Tibial nerve (tissue), 4 donors: ENCODE results near the gene PLLP. TPM values are rescaled to one million over a fixed set of nuclear protein-coding genes. Genes with fewer than 3 reads are reported as not detected.

ENCODE experiments used
- DNase-seq, 2 donors: peaks; one replicate each; pipeline ENCODE4 v3.0.0-alpha.2; 2019; ENCODE audit warnings: low spot score in 2 of 2
- H3K27ac ChIP-seq, 4 donors: fragments of 200-600 bp; sonication (generic) in 3 of 4; one replicate each; pipeline ENCODE4 v1.5.1; 2017 to 2019; ENCODE audit warnings: mild to moderate bottlenecking in 1 of 4
- H3K27me3 ChIP-seq, 2 donors: fragments of 200-600 bp; sonication (generic) in 1 of 2; one replicate each; pipeline versions ENCODE4 v1.5.1 to v1.6.0; 2017 to 2019
- H3K36me3 ChIP-seq, 3 donors: fragments of 200-600 bp; sonication (generic); one replicate each; pipeline ENCODE4 v1.5.1; 2018 to 2019
- H3K4me1 ChIP-seq, 4 donors: fragments of 200-600 bp; sonication (generic) in 3 of 4; one replicate each; pipeline ENCODE4 v1.5.1; 2017 to 2019
- H3K4me3 ChIP-seq, 4 donors: fragments of 200-600 bp; sonication (generic) in 3 of 4; one replicate each; pipeline ENCODE4 v1.5.1; 2017 to 2019; ENCODE audit warnings: mild to moderate bottlenecking in 1 of 4, moderate library complexity in 1 of 4
- H3K9me3 ChIP-seq, 4 donors: fragments of 200-600 bp; sonication (generic) in 3 of 4; one replicate each; pipeline ENCODE4 v1.5.1; 2017 to 2019
- CTCF ChIP-seq, 5 experiments: fragments of 200-600 bp in 3 of 5; fragments of 450-650 bp in 2 of 5; sonication (generic) in 3 of 5; IDR thresholded peaks; one replicate each; pipeline ENCODE4 v1.5.1; 2016 to 2019; ENCODE audit warnings: antibody characterized with exemption in 5 of 5, mild to moderate bottlenecking in 3 of 5, moderate library complexity in 2 of 5
- EP300 ChIP-seq, 2 donors: sonication (generic); formaldehyde crosslinking; IDR thresholded peaks; one replicate each; pipeline ENCODE4 v1.6.1; 2017; ENCODE audit warnings: antibody characterized with exemption in 2 of 2, mild to moderate bottlenecking in 1 of 2
- POLR2A ChIP-seq, 2 donors: fragments of 450-650 bp; IDR thresholded peaks; one replicate each; pipeline ENCODE4 v1.6.1; 2017; ENCODE audit warnings: antibody characterized with exemption in 2 of 2, mild to moderate bottlenecking in 2 of 2, moderate library complexity in 2 of 2
- WGBS, 2 donors: methylation state at CpG; one replicate each; pipeline ENCODE4 v1.1.5; 2018; 5-methylcytosine and 5-hydroxymethylcytosine counted together
- total RNA-seq, 4 donors: library from RNA; depleted of rRNA; stranded (reverse); fragments of >200 nt; gene quantifications; one replicate each; pipeline ENCODE4 v1.1.0, GENCODE V29; 2016

PLLP gene
- total RNA-seq, 4 donors from 2014 or later: 162 to 363 (median 321) TPM

- Histone ChIP-seq H3K27me3 (no peaks in the 10 kb centered on the region), H3K4me1 (peaks cover 0 to 23% (median 0%) of the 10 kb centered on the region in 4 donors), H3K4me3 (no peak overlapping the region), H3K9me3 (no peaks in the 10 kb centered on the region), H3K27ac (no peak overlapping the region), H3K36me3 (no peaks in the 10 kb centered on the region)
- no peak for DNase-seq
- 82 to 84% methylated on average over 14 of the region's 14 CpGs for WGBS, 2 donors
- no peak for TF ChIP-seq EP300 (IDR thresholded peaks at IDR 0.05)
- TF ChIP-seq CTCF (IDR thresholded peaks at IDR 0.05): no peak
- TF ChIP-seq POLR2A (IDR thresholded peaks at IDR 0.05): no peak
Measured at GRCh38 chr16:57306676-57307341, 22.3 kb upstream of the PLLP start.

- TF ChIP-seq POLR2A (IDR thresholded peaks at IDR 0.05): no peak
- TF ChIP-seq EP300 (IDR thresholded peaks at IDR 0.05): peak in 1 of 2 donors; percentile 63
- no peak for TF ChIP-seq CTCF (IDR thresholded peaks at IDR 0.05)
- Histone ChIP-seq H3K9me3 (no peaks in the 10 kb centered on the region), H3K36me3 (no peaks in the 10 kb centered on the region), H3K4me1 (peaks cover 0 to 29% (median 4%) of the 10 kb centered on the region in 4 donors), H3K27me3 (no peaks in the 10 kb centered on the region), H3K27ac (peak overlapping the region; percentile 7 to 80 (median 48)), H3K4me3 (no peak overlapping the region)
- 49 to 66% methylated on average over 8 of the region's 8 CpGs for WGBS, 2 donors
- no peak for DNase-seq
Measured at GRCh38 chr16:57305159-57305811, 20.8 kb upstream of the PLLP start.

- Histone ChIP-seq H3K27ac (peak overlapping the region in 2 of 4 donors; percentile 72 to 80), H3K4me3 (no peak overlapping the region), H3K9me3 (no peaks in the 10 kb centered on the region), H3K36me3 (no peaks in the 10 kb centered on the region), H3K4me1 (peaks cover 0 to 29% (median 6%) of the 10 kb centered on the region in 4 donors), H3K27me3 (no peaks in the 10 kb centered on the region)
- WGBS, 2 donors: 73 to 75% methylated on average over 16 of the region's 16 CpGs
- no peak for DNase-seq
- TF ChIP-seq CTCF (IDR thresholded peaks at IDR 0.05): no peak
- peak in 1 of 2 donors; percentile 58 for TF ChIP-seq EP300 (IDR thresholded peaks at IDR 0.05)
- no peak for TF ChIP-seq POLR2A (IDR thresholded peaks at IDR 0.05)
Measured at GRCh38 chr16:57304169-57305061, 19.9 kb upstream of the PLLP start.

- TF ChIP-seq EP300 (IDR thresholded peaks at IDR 0.05) (no peak), CTCF (IDR thresholded peaks at IDR 0.05) (no peak), POLR2A (IDR thresholded peaks at IDR 0.05) (no peak)
- 86 to 92% methylated on average over 4 of the region's 4 CpGs for WGBS, 2 donors
- Histone ChIP-seq H3K9me3 (no peaks in the 10 kb centered on the region), H3K27ac (peak overlapping the region in 2 of 4 donors; percentile 72 to 80), H3K36me3 (no peaks in the 10 kb centered on the region), H3K4me3 (no peak overlapping the region), H3K4me1 (peaks cover 0 to 35% (median 11%) of the 10 kb centered on the region in 4 donors), H3K27me3 (no peaks in the 10 kb centered on the region)
- no peak for DNase-seq
Measured at GRCh38 chr16:57303910-57304168, 19.4 kb upstream of the PLLP start.
